Peyer's patch (tissue), 4 donors: ENCODE measurements around the gene POU2F2. TPM values are rescaled to one million over a fixed set of nuclear protein-coding genes. Genes with fewer than 3 reads are reported as not detected.

ENCODE experiments used
- DNase-seq, 3 donors: peaks; one replicate each; pipeline ENCODE4 v3.0.0-alpha.2; 2017 to 2019
- H3K27ac ChIP-seq, 4 donors: fragments of 200-600 bp; sonication (generic); one replicate each; pipeline ENCODE4 v1.5.1; 2016 to 2019
- H3K27me3 ChIP-seq, 2 donors: fragments of 200-600 bp; sonication (generic); one replicate each; pipeline ENCODE4 v1.5.1; 2019
- H3K36me3 ChIP-seq, 3 donors: fragments of 200-600 bp; sonication (generic); one replicate each; pipeline ENCODE4 v1.5.1; 2016 to 2019
- H3K4me1 ChIP-seq, 4 donors: fragments of 200-600 bp; sonication (generic); one replicate each; pipeline ENCODE4 v1.5.1; 2016 to 2019
- H3K4me3 ChIP-seq, 4 donors: fragments of 200-600 bp; sonication (generic); 1 replicate in 3 of 4; 2 replicates in 1 of 4; pipeline ENCODE4 v1.5.1; 2016 to 2019; ENCODE audit warnings: mild to moderate bottlenecking in 1 of 4
- H3K9me3 ChIP-seq, 4 donors: fragments of 200-600 bp; sonication (generic); one replicate each; pipeline ENCODE4 v1.5.1; 2016 to 2019; ENCODE audit warnings: mild to moderate bottlenecking in 1 of 4
- CTCF ChIP-seq, 6 experiments: fragments of 450-650 bp in 4 of 6; fragments of 200-600 bp in 2 of 6; sonication (generic) in 1 of 6; IDR thresholded peaks; one replicate each; pipeline ENCODE4 v1.5.1; 2017 to 2019; ENCODE audit warnings: antibody characterized with exemption in 6 of 6, mild to moderate bottlenecking in 3 of 6, moderate library complexity in 1 of 6
- POLR2A ChIP-seq, 2 donors: fragments of 450-650 bp; IDR thresholded peaks; one replicate each; pipeline ENCODE4 v1.5.1; 2017; ENCODE audit warnings: antibody characterized with exemption in 2 of 2, mild to moderate bottlenecking in 2 of 2, moderate library complexity in 2 of 2
- total RNA-seq, 4 donors: library from RNA; depleted of rRNA; stranded (reverse); fragments of >200 nt; gene quantifications; one replicate each; pipeline ENCODE4 v1.1.0, GENCODE V29; 2016

The POU2F2 gene
- total RNA-seq, 4 donors from 2014 or later, result 0.88 to 30.5 (median 3.2) TPM

- H3K27ac ChIP-seq, result peak overlapping the region in 1 of 4 donors; percentile 25
- no peaks in the 10 kb centered on the region for H3K36me3 ChIP-seq
- no peaks in the 10 kb centered on the region for H3K9me3 ChIP-seq
- H3K27me3 ChIP-seq, result peaks cover 0 to 4% of the 10 kb centered on the region in 2 donors
- H3K4me1 ChIP-seq, result peaks cover 0 to 8% (median 0%) of the 10 kb centered on the region in 4 donors
- TF ChIP-seq POLR2A (IDR thresholded peaks at IDR 0.05) (no peak), CTCF (IDR thresholded peaks at IDR 0.05) (no peak)
- DNase-seq, result peak in 2 of 3 donors; percentile 53 to 57
- no peak overlapping the region for H3K4me3 ChIP-seq
Observed at GRCh38 chr19:42154471-42155323, 22.5 kb upstream of the POU2F2 start.

GRCh38 chr19:42153672-42154433 lies 21.6 kb upstream of the POU2F2 start:
- no peak for DNase-seq
- H3K27me3 ChIP-seq, result peaks cover 0 to 4% of the 10 kb centered on the region in 2 donors
- TF ChIP-seq POLR2A (IDR thresholded peaks at IDR 0.05) (no peak), CTCF (IDR thresholded peaks at IDR 0.05) (no peak)
- no peaks in the 10 kb centered on the region for H3K9me3 ChIP-seq
- H3K4me1 ChIP-seq, result peaks cover 0 to 8% (median 0%) of the 10 kb centered on the region in 4 donors
- no peaks in the 10 kb centered on the region for H3K36me3 ChIP-seq
- H3K27ac ChIP-seq, result no peak overlapping the region
- no peak overlapping the region for H3K4me3 ChIP-seq

GRCh38 chr19:42152910-42153671 lies 20.8 kb upstream of the POU2F2 start:
- Histone ChIP-seq H3K4me3 (no peak overlapping the region), H3K27ac (no peak overlapping the region), H3K36me3 (no peaks in the 10 kb centered on the region), H3K4me1 (peaks cover 0 to 8% (median 0%) of the 10 kb centered on the region in 4 donors), H3K9me3 (no peaks in the 10 kb centered on the region), H3K27me3 (peaks cover 0 to 4% of the 10 kb centered on the region in 2 donors)
- TF ChIP-seq POLR2A (IDR thresholded peaks at IDR 0.05) (no peak), CTCF (IDR thresholded peaks at IDR 0.05) (no peak)
- no peak for DNase-seq

- no peaks in the 10 kb centered on the region for H3K36me3 ChIP-seq
Observed at GRCh38 chr19:42151782-42152684, 19.8 kb upstream of the POU2F2 start.

More at GRCh38 chr19:42151782-42152684, 19.8 kb upstream of the POU2F2 start:
- Histone ChIP-seq H3K9me3 (no peaks in the 10 kb centered on the region), H3K4me3 (no peak overlapping the region), H3K27ac (no peak overlapping the region), H3K4me1 (peaks cover 0 to 8% (median 0%) of the 10 kb centered on the region in 4 donors), H3K27me3 (peaks cover 0 to 4% of the 10 kb centered on the region in 2 donors)
- DNase-seq, result no peak
- TF ChIP-seq POLR2A (IDR thresholded peaks at IDR 0.05) (no peak), CTCF (IDR thresholded peaks at IDR 0.05) (no peak)
